Thyroid gland (tissue), 4 donors: ENCODE data around the gene KCTD21. TPM values are rescaled to one million over a fixed set of nuclear protein-coding genes. Genes with fewer than 3 reads are reported as not detected.

Source experiments
- DNase-seq, 2 donors: peaks; one replicate each; pipeline ENCODE4 v3.0.0-alpha.2; 2019
- H3K27ac ChIP-seq, 3 donors: fragments of 200-600 bp; sonication (generic); 1 replicate in 2 of 3; 2 replicates in 1 of 3; pipeline ENCODE4 v1.5.1; 2016 to 2019; ENCODE audit warnings: mild to moderate bottlenecking in 1 of 3, moderate library complexity in 1 of 3
- H3K27me3 ChIP-seq: fragments of 200-600 bp; sonication (generic); one replicate; pipeline ENCODE4 v1.5.1; 2019
- H3K36me3 ChIP-seq, 2 donors: fragments of 200-600 bp; sonication (generic); one replicate each; pipeline ENCODE4 v1.5.1; 2016 to 2019
- H3K4me1 ChIP-seq, 2 donors: fragments of 200-600 bp; sonication (generic); one replicate each; pipeline ENCODE4 v1.5.1; 2017 to 2019
- H3K4me3 ChIP-seq, 3 donors: fragments of 200-600 bp; sonication (generic); replicated peaks in 1 of 3; 1 replicate in 2 of 3; 2 replicates in 1 of 3; pipeline ENCODE4 v1.5.1; 2016; ENCODE audit warnings: mild to moderate bottlenecking in 1 of 3
- H3K9me3 ChIP-seq: fragments of 200-600 bp; sonication (generic); one replicate; pipeline ENCODE4 v1.5.1; 2017
- POLR2A ChIP-seq, 2 donors: fragments of 450-650 bp; IDR thresholded peaks; one replicate each; pipeline ENCODE4 v1.6.1; 2017; ENCODE audit warnings: antibody characterized with exemption in 2 of 2, mild to moderate bottlenecking in 2 of 2, moderate library complexity in 1 of 2
- WGBS, 2 donors: methylation state at CpG; one replicate each; pipeline ENCODE4 v1.1.5; 2017; 5-methylcytosine and 5-hydroxymethylcytosine counted together
- intact Hi-C: fragments of 100-400 bp; cut with DNase I; formaldehyde crosslinking; loops from one replicate; pipeline ENCODE4 v1.15.1; 2023
- small RNA-seq: library from RNA; depleted of rRNA; stranded (forward); fragments of <200 nt; gene quantifications from one replicate; pipeline ENCODE3, GENCODE V24; 2016
- total RNA-seq, 4 donors: library from RNA; depleted of rRNA; stranded (reverse); fragments of >200 nt; gene quantifications; one replicate each; pipeline ENCODE4 v1.2.3, GENCODE V29; 2016
- TF ChIP-seq, protein P1 (sequence below), 6 experiments: fragments of 200-600 bp in 3 of 6; fragments of 450-650 bp in 3 of 6; sonication (generic) in 3 of 6; IDR thresholded peaks; one replicate each; pipeline ENCODE4 v1.5.1; 2016 to 2019; ENCODE audit warnings: antibody characterized with exemption in 6 of 6, mild to moderate bottlenecking in 2 of 6, inconsistent platforms in 1 of 6, moderate library complexity in 1 of 6

KCTD21 gene
- total RNA-seq, 4 donors from 2014 or later: 16.6 to 23.4 (median 17.0) TPM

DNA sequence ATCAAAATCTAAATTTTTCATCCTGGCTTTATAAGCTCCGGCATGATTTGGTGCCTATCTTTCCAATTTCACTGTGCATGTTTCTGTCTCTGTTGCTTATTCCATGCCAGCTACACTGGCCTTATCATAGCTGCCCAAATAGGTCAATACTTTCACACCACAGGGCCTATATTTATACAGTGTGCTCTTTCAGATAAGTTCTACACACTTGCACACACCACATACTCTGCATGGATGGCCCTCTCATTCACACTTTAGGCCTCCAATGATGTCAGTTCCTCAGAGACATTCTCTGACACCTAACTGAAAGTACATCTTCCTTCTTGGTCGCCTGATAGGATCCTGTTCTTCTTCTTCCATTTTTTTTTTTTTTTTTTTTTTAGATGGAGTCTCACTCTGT, 56.0 kb downstream of the KCTD21 start:
- H3K4me1 ChIP-seq: no peaks in the 10 kb centered on the region
- intact Hi-C loops: no loop called here
- no peak overlapping the region for H3K27ac ChIP-seq
- H3K4me3 ChIP-seq: no peak overlapping the region
- 66 to 93% methylated on average over 2 of the region's 2 CpGs for WGBS, 2 donors
- no peaks in the 10 kb centered on the region for H3K27me3 ChIP-seq
- H3K36me3 ChIP-seq: no peaks in the 10 kb centered on the region
- no peak for DNase-seq
- no peaks in the 10 kb centered on the region for H3K9me3 ChIP-seq
- TF ChIP-seq POLR2A (IDR thresholded peaks at IDR 0.05): no peak

GRCh38 chr11:78131956-78132355, 56.5 kb downstream of the KCTD21 start:
- Histone ChIP-seq H3K27ac (no peak overlapping the region), H3K4me3 (no peak overlapping the region), H3K27me3 (no peaks in the 10 kb centered on the region), H3K9me3 (no peaks in the 10 kb centered on the region), H3K4me1 (no peaks in the 10 kb centered on the region), H3K36me3 (no peaks in the 10 kb centered on the region)
- 80 to 84% methylated on average over 3 of the region's 3 CpGs for WGBS, 2 donors
- no peak for DNase-seq
- TF ChIP-seq, protein P1, sequence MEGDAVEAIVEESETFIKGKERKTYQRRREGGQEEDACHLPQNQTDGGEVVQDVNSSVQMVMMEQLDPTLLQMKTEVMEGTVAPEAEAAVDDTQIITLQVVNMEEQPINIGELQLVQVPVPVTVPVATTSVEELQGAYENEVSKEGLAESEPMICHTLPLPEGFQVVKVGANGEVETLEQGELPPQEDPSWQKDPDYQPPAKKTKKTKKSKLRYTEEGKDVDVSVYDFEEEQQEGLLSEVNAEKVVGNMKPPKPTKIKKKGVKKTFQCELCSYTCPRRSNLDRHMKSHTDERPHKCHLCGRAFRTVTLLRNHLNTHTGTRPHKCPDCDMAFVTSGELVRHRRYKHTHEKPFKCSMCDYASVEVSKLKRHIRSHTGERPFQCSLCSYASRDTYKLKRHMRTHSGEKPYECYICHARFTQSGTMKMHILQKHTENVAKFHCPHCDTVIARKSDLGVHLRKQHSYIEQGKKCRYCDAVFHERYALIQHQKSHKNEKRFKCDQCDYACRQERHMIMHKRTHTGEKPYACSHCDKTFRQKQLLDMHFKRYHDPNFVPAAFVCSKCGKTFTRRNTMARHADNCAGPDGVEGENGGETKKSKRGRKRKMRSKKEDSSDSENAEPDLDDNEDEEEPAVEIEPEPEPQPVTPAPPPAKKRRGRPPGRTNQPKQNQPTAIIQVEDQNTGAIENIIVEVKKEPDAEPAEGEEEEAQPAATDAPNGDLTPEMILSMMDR (IDR thresholded peaks at IDR 0.05): no peak
- TF ChIP-seq POLR2A (IDR thresholded peaks at IDR 0.05): no peak
- intact Hi-C loops: no loop called here

DNA sequence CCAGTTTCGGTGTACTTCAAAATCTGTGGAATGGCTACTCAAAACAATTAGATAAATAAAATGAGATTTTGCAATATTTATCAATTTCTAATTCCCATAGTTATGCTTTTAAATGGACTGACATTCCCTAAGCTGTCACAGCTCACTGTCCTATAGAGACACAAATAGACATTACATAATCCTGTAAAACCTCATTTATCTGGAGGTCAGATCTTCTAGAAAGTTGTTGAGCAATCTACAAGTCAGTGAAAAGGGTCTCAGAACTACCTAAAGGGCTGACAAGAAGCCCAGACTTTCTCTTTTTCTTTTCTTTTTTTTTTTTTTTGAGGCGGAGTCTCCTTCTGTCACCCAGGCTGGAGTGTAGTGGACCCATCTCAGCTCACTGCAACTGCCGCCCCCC, 61.0 kb downstream of the KCTD21 start:
- H3K4me1 ChIP-seq: no peaks in the 10 kb centered on the region
- no peaks in the 10 kb centered on the region for H3K9me3 ChIP-seq
- no peak overlapping the region for H3K27ac ChIP-seq
- H3K36me3 ChIP-seq: peaks cover 0 to 8% of the 10 kb centered on the region in 2 donors
- DNase-seq: no peak
- TF ChIP-seq POLR2A (IDR thresholded peaks at IDR 0.05): no peak
- TF ChIP-seq, protein P1 (IDR thresholded peaks at IDR 0.05): no peak
- 94 to 96% methylated on average over 3 of the region's 3 CpGs for WGBS, 2 donors
- H3K27me3 ChIP-seq: no peaks in the 10 kb centered on the region
- H3K4me3 ChIP-seq: no peak overlapping the region
- intact Hi-C loops: no loop called here

Small RNA genes within 50 kb of the gene (small RNA-seq; reads per million reads assigned to genes)
- not detected for gene RNU6-126P

Other genes with a start within 250 kb of the KCTD21 start
- 10 to 100 TPM; 31.9 to 53.8 (median 43.7) TPM for gene INTS4, start 194.0 kb downstream of the KCTD21 start, total RNA-seq
- gene KCTD14, start 165.3 kb downstream of the KCTD21 start, total RNA-seq: 10 to 100 TPM; 11.6 to 23.7 (median 14.4) TPM
- gene THRSP, start 124.8 kb downstream of the KCTD21 start, total RNA-seq: 1 to 10 TPM in 2 of 4 donors, under 1 TPM in 1, not detected in 1; 0.67 to 7.2 (median 2.8) TPM
- gene NDUFC2, start 108.8 kb downstream of the KCTD21 start, total RNA-seq: 100 to 1,000 TPM; 205 to 342 (median 228) TPM
- gene ALG8, start 49.0 kb downstream of the KCTD21 start, total RNA-seq: 10 to 100 TPM; 49.6 to 86.7 (median 52.5) TPM
- 10 to 100 TPM; 13.5 to 18.1 (median 14.3) TPM for gene USP35, start 293 bp upstream of the KCTD21 start, total RNA-seq
- gene GAB2, start 229.2 kb upstream of the KCTD21 start, total RNA-seq: 10 to 100 TPM in 2 of 4 donors, 1 to 10 TPM in 2; 8.1 to 18.1 (median 13.4) TPM